B cell (primary cell): ENCODE data around the gene P4HA2. TPM values are rescaled to one million over a fixed set of nuclear protein-coding genes. Genes with fewer than 3 reads are reported as not detected.

ENCODE experiments used
- ATAC-seq: fragments of 200-7000 bp; cut with Tn5 transposase; one replicate; pipeline ENCODE4 v1.10.0; 2021; ENCODE audit warnings: low read depth, mild to moderate bottlenecking, moderate number of reproducible peaks, moderate library complexity
- CTCF ChIA-PET: fragments of 350-600 bp; sonication (Branson Sonifier 250); formaldehyde crosslinking; loops from one replicate; lab custom pipeline; 2021; ENCODE audit warnings: antibody characterized with exemption, inconsistent platforms; lab: Charles Lee
- POLR2A ChIA-PET: fragments of 350-600 bp; sonication (Branson Sonifier 250); formaldehyde crosslinking; loops from one replicate; lab custom pipeline; 2021; ENCODE audit warnings: antibody characterized with exemption; lab: Charles Lee
- DNase-seq: peaks from one replicate; pipeline ENCODE4 v3.0.0; 2013
- H2AFZ ChIP-seq: 2 replicates; pipeline ENCODE4 v1.6.1; 2012; ENCODE audit warnings: mild to moderate bottlenecking, low read depth, low read length; ENCODE audit not compliant: insufficient read depth, poor library complexity, severe bottlenecking
- H3K27ac ChIP-seq, 2 donors: 1 replicate in 1 of 2; 2 replicates in 1 of 2; pipeline ENCODE4 v1.5.1; 2012 to 2013; ENCODE audit warnings: low read length in 2 of 2, mild to moderate bottlenecking in 2 of 2, moderate library complexity in 1 of 2
- H3K27me3 ChIP-seq, 4 experiments: fragments of 200-600 bp in 1 of 4; sonication (generic) in 1 of 4; replicated peaks in 1 of 4; 1 replicate in 2 of 4; 2 replicates in 2 of 4; pipeline versions ENCODE4 v1.6.1 to v1.7.0; 2013 to 2016; ENCODE audit warnings: low read length in 3 of 4, mild to moderate bottlenecking in 2 of 4, mixed read lengths in 1 of 4, moderate library complexity in 1 of 4; ENCODE audit not compliant: insufficient read depth in 4 of 4, control insufficient read depth in 3 of 4; ENCODE audit errors: control extremely low read depth in 1 of 4
- H3K36me3 ChIP-seq, 2 experiments: replicated peaks in 1 of 2; 1 replicate in 1 of 2; 2 replicates in 1 of 2; pipeline versions ENCODE4 v1.6.1 to v1.7.1; 2013; ENCODE audit warnings: low read length in 1 of 2; ENCODE audit not compliant: insufficient read depth in 2 of 2, control insufficient read depth in 1 of 2; ENCODE audit errors: control extremely low read depth in 1 of 2, extremely low read depth in 1 of 2
- H3K4me1 ChIP-seq, 2 donors: fragments of 200-600 bp in 1 of 2; sonication (generic) in 1 of 2; 1 replicate in 1 of 2; 2 replicates in 1 of 2; pipeline versions ENCODE4 v1.5.1 to v1.6.1; 2013 to 2017; ENCODE audit warnings: low read length in 2 of 2; ENCODE audit not compliant: control insufficient read depth in 2 of 2, insufficient read depth in 2 of 2
- H3K4me2 ChIP-seq: replicated peaks from 2 replicates; pipeline ENCODE3; 2012; ENCODE audit warnings: mild to moderate bottlenecking, low read depth, low read length; ENCODE audit not compliant: poor library complexity, severe bottlenecking
- H3K4me3 ChIP-seq, 5 experiments: fragments of 200-600 bp in 1 of 5; sonication (generic) in 1 of 5; 1 replicate in 3 of 5; 2 replicates in 2 of 5; pipeline versions ENCODE4 v1.5.1 to v1.7.0; 2011 to 2016; ENCODE audit warnings: low read length in 4 of 5, mild to moderate bottlenecking in 4 of 5, low read depth in 2 of 5, control low read depth in 1 of 5, moderate library complexity in 1 of 5; ENCODE audit not compliant: insufficient read depth in 1 of 5; ENCODE audit errors: control extremely low read depth in 1 of 5, extremely low read depth in 1 of 5
- H3K79me2 ChIP-seq: fragments of 200-600 bp; sonication (generic); one replicate; pipeline ENCODE4 v1.6.0; 2016; ENCODE audit warnings: low read length; ENCODE audit not compliant: control insufficient read depth, insufficient read depth
- H3K9ac ChIP-seq: fragments of 200-600 bp; sonication (generic); 2 replicates; pipeline ENCODE4 v1.6.1; 2017; ENCODE audit warnings: mild to moderate bottlenecking, low read length, moderate library complexity
- H3K9me3 ChIP-seq, 3 donors: one replicate each; pipeline versions ENCODE4 v1.6.1 to v1.7.1; 2013; ENCODE audit warnings: low read length in 2 of 3; ENCODE audit not compliant: control insufficient read depth in 2 of 3, insufficient read depth in 1 of 3; ENCODE audit errors: control extremely low read depth in 1 of 3
- H4K20me1 ChIP-seq: 2 replicates; pipeline ENCODE4 v1.6.0; 2012; ENCODE audit warnings: mild to moderate bottlenecking, low read length; ENCODE audit not compliant: insufficient read depth, control insufficient read depth, poor library complexity, severe bottlenecking
- H3K27ac Mint-ChIP-seq: one replicate; pipeline ENCODE4 v1.8.0; 2021; ENCODE audit warnings: mixed read lengths
- H3K27me3 Mint-ChIP-seq: one replicate; pipeline ENCODE4 v1.8.0; 2021; ENCODE audit warnings: mixed read lengths
- H3K4me1 Mint-ChIP-seq: one replicate; pipeline ENCODE4 v1.8.0; 2021; ENCODE audit warnings: mixed read lengths
- H3K4me3 Mint-ChIP-seq: one replicate; pipeline ENCODE4 v1.8.0; 2021; ENCODE audit warnings: mixed read lengths
- H3K9me3 Mint-ChIP-seq: one replicate; pipeline ENCODE4 v1.8.0; 2022; ENCODE audit warnings: mixed read lengths; ENCODE audit not compliant: insufficient read depth
- CTCF ChIP-seq: fragments of 200-600 bp; IDR thresholded peaks from one replicate; pipeline ENCODE4 v1.8.0; 2022; ENCODE audit warnings: antibody characterized with exemption, mild to moderate bottlenecking
- EZH2 ChIP-seq: IDR thresholded peaks from 2 replicates; pipeline ENCODE4 v1.6.1; 2012; ENCODE audit warnings: borderline replicate concordance, low read depth, mild to moderate bottlenecking, moderate library complexity, low read length; ENCODE audit not compliant: insufficient read depth, poor library complexity, severe bottlenecking
- WGBS: methylation state at CpG from one replicate; pipeline ENCODE4 v1.1.5; 2013; ENCODE audit warnings: missing lambda C conversion rate; ENCODE audit not compliant: insufficient coverage; 5-methylcytosine and 5-hydroxymethylcytosine counted together
- intact Hi-C: fragments of 100-400 bp; cut with micrococcal nuclease; formaldehyde crosslinking; loops from one replicate; pipeline ENCODE4 v1.10.0; 2022
- polyA plus RNA-seq: library from polyadenylated mRNA; depleted of rRNA; stranded (reverse); fragments of >200 nt; gene quantifications from 2 replicates; pipeline ENCODE4 v1.2.3, GENCODE V29; 2012
- total RNA-seq, 2 donors: library from RNA; stranded (reverse); fragments of 120-200 nt in 1 of 2; gene quantifications; 1 replicate in 1 of 2; 2 replicates in 1 of 2; pipeline versions ENCODE4 v1.2.3 to v1.2.4, GENCODE V29; 2013 to 2022

P4HA2 gene
- total and polyA plus RNA-seq, 2 donors (not counting 1 experiment from before 2014, with no cell fraction given), result 0.09 to 0.25 TPM

GRCh38 chr5:132224716-132225115 is 2.9 kb downstream of the P4HA2 start:
- POLR2A ChIA-PET, result interaction anchor here (0.5 to 0.7 kb wide), 2 partner anchors 709 to 878 kb away, joined by 3 to 4 read pairs; no protein-coding TSS in a partner anchor
- H3K27ac Mint-ChIP-seq, result no peak overlapping the region
- peaks cover 14% of the 10 kb centered on the region for H3K79me2 ChIP-seq
- H3K27me3 ChIP-seq, result peaks cover 0 to 21% (median 9%) of the 10 kb centered on the region in 4 experiments
- TF ChIP-seq CTCF (no peak), EZH2 (no peak)
- no peak overlapping the region for H2AFZ ChIP-seq
- 100% methylated on average over 1 of the region's 1 CpG for WGBS
- H3K9me3 Mint-ChIP-seq, result no peaks in the 10 kb centered on the region
- no peak overlapping the region for H3K9ac ChIP-seq
- no peak overlapping the region for H3K4me3 Mint-ChIP-seq
- no peak overlapping the region for H3K4me3 ChIP-seq
- H3K27me3 Mint-ChIP-seq, result peaks cover 15% of the 10 kb centered on the region
- H3K36me3 ChIP-seq, result no peaks in the 10 kb centered on the region
- intact Hi-C loops, result no loop called here
- CTCF ChIA-PET, result interaction anchor here (1.0 to 3.8 kb wide), 2 partner anchors 10 to 14 kb away, joined by 3 to 19 read pairs; no protein-coding TSS in a partner anchor
- H3K4me2 ChIP-seq, result no peak overlapping the region
- H3K4me1 Mint-ChIP-seq, result peaks cover 33% of the 10 kb centered on the region
- ATAC-seq (no peak), DNase-seq (no peak)
- peaks cover 36 to 41% of the 10 kb centered on the region in 2 donors for H3K4me1 ChIP-seq
- no peaks in the 10 kb centered on the region for H4K20me1 ChIP-seq
- H3K9me3 ChIP-seq, result peaks cover 0 to 14% (median 0%) of the 10 kb centered on the region in 3 donors
- no peak overlapping the region for H3K27ac ChIP-seq

DNA sequence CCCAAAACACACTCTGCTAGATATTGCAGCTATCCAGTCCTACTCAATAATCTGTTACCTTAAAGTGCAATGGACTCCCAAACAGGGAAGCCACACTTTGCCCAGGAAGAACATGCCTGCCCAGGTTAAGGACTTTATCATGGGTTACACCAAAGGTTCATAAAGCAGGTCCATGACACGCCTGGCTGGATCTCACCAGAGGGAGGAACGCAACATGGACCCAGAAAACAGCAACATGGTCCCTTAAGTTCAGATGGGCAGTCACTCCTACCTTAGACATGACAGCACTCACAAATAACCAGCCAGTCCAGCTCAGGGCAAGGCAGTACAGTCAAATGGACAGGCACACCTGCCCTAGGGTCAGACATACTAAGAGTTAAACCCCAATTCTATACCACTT is 3.8 kb downstream of the P4HA2 start:
- Mint-ChIP-seq H3K9me3 (no peaks in the 10 kb centered on the region), H3K4me1 (peaks cover 24% of the 10 kb centered on the region), H3K27ac (no peak overlapping the region), H3K4me3 (no peak overlapping the region), H3K27me3 (peaks cover 10% of the 10 kb centered on the region)
- ChIA-PET POLR2A (no interaction called here), CTCF (interaction anchor here (3.8 kb wide), 1 partner anchor 14 kb away, joined by 19 read pairs; no protein-coding TSS in a partner anchor)
- no peak overlapping the region for H3K9ac ChIP-seq
- WGBS, result 93% methylated on average over 2 of the region's 2 CpGs
- H3K27ac ChIP-seq, result no peak overlapping the region
- H3K4me1 ChIP-seq, result peaks cover 27 to 32% of the 10 kb centered on the region in 2 donors
- no peak overlapping the region for H3K4me3 ChIP-seq
- H3K4me2 ChIP-seq, result no peak overlapping the region
- peaks cover 0 to 14% (median 0%) of the 10 kb centered on the region in 3 donors for H3K9me3 ChIP-seq
- ATAC-seq, result no peak
- no peaks in the 10 kb centered on the region for H3K36me3 ChIP-seq
- intact Hi-C loops, result no loop called here
- peaks cover 14% of the 10 kb centered on the region for H3K79me2 ChIP-seq
- TF ChIP-seq CTCF, result no peak
- TF ChIP-seq EZH2, result no peak
- no peak for DNase-seq
- H2AFZ ChIP-seq, result no peak overlapping the region
- peaks cover 0 to 19% (median 9%) of the 10 kb centered on the region in 4 experiments for H3K27me3 ChIP-seq
- no peaks in the 10 kb centered on the region for H4K20me1 ChIP-seq
